GM12801 (cell line): Measurements from ENCODE around the gene MAGI2.

Experiments used
- TF ChIP-seq, protein P1 (sequence below): IDR thresholded peaks from one replicate; pipeline ENCODE4 v1.5.1; 2011; ENCODE audit warnings: control low read depth; ENCODE audit not compliant: insufficient read length; ENCODE audit errors: extremely low read depth

Gene MAGI2

DNA sequence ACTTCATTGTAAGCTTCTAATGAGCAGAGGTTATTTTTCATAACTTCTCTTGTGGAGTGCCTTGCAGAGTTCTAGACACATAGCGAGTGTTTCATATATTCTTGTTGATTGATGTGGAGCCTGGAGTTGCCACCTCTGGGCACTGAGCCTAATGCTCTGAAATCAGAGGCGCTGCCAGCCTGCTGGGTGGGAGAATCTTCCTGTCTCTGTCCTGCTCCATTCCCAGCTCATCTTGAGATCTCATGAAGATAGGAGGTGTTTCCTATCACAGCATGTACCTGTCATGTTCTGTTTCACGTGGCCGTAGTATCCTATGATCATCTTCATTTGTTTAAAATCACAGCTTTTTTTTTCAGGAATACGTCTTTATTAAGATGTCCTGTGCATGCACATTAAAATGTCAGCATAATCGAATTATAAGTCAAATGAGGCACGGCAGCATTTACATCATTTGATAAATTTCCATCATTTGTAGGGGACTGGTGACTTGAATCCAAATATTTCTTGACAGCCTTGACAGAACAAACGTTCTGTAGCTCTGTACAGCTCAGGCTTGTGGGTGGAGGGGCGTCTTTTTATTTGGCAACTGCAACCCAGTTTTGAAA is 1261.9 kb downstream of the MAGI2 start:
- TF ChIP-seq, protein P1, sequence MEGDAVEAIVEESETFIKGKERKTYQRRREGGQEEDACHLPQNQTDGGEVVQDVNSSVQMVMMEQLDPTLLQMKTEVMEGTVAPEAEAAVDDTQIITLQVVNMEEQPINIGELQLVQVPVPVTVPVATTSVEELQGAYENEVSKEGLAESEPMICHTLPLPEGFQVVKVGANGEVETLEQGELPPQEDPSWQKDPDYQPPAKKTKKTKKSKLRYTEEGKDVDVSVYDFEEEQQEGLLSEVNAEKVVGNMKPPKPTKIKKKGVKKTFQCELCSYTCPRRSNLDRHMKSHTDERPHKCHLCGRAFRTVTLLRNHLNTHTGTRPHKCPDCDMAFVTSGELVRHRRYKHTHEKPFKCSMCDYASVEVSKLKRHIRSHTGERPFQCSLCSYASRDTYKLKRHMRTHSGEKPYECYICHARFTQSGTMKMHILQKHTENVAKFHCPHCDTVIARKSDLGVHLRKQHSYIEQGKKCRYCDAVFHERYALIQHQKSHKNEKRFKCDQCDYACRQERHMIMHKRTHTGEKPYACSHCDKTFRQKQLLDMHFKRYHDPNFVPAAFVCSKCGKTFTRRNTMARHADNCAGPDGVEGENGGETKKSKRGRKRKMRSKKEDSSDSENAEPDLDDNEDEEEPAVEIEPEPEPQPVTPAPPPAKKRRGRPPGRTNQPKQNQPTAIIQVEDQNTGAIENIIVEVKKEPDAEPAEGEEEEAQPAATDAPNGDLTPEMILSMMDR: no peak

DNA sequence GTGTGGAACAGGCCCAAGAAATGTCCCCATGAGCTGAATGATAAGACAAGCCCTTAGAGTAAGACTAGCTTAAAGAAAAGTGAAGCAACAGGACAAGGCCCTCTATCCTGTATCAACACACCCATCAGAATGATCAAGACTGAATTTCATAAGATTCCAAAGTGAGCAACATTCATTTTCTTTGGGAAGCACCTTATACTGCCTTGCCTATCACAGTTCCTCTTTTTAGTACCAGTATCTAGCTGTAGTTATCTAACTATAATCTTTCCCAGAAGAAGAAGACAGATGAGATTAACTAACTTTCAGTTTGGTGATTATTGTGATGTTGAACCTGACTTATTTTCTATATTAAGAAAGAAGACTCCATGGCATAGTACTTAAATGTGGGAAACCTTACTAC is 1263.7 kb downstream of the MAGI2 start:
- TF ChIP-seq, protein P1: no peak

DNA sequence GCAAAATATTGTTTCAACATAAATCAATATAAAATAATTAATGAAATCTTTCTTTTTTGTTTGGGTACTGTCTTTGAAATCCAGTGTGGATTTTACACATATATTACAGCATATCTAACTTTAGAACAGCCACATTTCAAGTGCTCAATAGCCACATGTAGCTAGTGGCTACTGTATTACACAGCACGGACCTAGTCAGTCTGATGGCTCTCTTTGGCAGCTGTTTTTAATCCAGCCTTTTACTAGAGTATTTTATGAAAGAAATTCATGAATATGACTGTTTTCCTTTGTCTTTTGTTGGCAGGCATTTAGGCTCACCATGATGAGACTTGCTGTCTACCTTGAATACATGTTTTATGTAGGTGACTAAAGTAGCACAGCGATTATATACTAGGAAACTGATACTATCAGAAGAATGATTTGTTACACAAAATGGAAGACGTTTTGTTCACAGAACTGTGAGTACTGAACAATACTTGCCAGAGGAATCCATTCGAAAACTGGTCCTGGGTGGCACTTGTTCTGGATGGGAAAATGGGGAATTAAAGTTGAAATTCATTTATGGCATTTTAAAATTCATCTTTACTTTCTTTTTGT is 1268.2 kb downstream of the MAGI2 start:
- TF ChIP-seq, protein P1: no peak

DNA sequence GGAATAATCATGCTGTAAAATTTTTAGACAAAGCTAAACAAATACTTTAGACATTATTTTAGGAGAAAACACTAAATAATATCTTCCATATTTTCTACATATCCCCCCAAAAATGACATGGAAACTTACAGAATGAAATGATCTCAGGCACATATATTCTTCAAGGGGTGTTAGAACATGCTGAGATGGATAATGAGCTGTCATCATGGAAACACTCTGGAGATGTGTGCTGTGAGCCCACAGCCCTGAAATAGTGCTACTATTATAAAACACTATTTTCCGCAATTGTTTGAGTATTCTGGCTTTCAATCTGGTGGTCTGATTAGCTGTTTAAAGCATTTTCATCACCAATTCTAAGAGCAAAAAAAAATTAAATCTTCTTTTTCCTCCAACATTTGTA is 1269.2 kb downstream of the MAGI2 start:
- TF ChIP-seq, protein P1: no peak

DNA sequence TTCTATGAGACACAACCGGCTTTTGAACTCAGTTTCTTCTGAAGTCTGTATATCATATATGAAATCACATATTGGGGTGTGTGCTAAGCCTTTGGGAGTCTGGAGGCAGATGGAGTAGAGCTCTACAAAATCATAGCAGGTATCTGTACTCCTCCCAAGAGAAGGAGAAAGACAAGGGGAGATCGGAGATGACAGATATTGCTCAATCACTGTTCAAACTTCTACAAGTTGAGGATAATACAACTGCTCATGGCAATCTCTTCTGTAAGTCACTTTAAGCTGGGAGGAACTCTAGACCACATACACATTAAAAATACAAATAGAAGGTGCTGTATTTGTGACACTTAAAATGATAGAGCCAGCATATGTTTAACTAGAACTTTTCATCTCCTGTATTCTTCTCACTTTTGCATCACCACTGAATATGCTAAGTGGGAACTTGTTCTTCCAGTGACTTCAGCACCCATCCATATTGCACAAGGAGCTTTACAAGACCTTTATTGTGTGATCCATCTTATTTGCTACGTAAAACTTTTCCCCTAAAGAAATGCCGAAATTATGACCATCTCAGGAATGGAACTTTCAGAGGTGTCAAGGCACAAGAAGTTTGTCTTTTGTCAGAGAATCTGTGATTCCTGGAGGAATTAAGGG is 1273.5 kb downstream of the MAGI2 start:
- TF ChIP-seq, protein P1: no peak

DNA sequence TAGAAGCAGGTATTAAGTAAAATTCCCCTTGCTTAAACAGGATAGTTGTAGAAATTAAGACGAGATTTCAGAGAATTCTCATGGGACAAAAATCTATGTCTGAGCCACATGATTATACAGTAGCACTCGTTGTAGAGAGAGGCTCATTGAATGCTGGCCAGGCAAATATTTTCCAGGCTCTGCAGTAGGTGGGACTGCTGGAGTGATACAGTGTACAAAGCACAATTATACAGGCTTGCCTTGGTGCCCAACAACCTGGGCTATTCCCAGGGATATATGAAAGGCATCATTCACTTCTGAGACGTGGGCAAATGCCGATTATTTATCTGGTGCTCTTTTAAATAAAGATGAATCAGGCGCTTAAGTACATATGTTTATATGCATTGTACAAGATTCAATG is 1274.3 kb downstream of the MAGI2 start:
- TF ChIP-seq, protein P1: no peak

DNA sequence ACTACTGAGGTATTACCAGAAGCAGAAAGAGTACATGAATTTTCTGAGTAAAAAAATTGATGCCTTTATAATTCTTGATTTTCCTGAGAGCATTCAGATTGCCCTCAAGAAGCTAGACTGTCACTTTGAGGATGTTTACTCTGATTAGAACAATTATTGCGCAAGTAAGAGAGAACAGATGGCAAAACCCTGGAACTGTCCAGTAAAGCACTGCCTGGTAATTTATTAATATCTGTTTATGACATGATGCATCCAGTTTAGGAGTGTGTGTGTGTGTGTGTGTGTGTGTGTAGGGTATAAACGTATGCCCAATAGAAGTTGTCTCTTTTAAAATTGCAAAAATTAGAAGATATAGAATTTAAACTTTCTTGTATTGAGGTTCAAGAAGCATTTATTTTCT is 1275.1 kb downstream of the MAGI2 start:
- TF ChIP-seq, protein P1: no peak
